Lung (tissue), 12 donors: ENCODE results near the gene AS3MT. TPM values are rescaled to one million over a fixed set of nuclear protein-coding genes. Genes with fewer than 3 reads are reported as not detected.

ENCODE experiments used
- ATAC-seq: fragments of 200-7000 bp; cut with Tn5 transposase; one replicate; pipeline ENCODE4 v1.9.1; 2020; ENCODE audit warnings: moderate number of reproducible peaks; ENCODE audit not compliant: insufficient read depth, low FRiP score
- DNase-seq, 3 donors: peaks; one replicate each; pipeline ENCODE4 v3.0.0-alpha.2; 2013 to 2017
- H3K27ac ChIP-seq, 2 donors: one replicate each; pipeline ENCODE4 v1.5.1; 2013; ENCODE audit warnings: mild to moderate bottlenecking in 2 of 2, moderate library complexity in 2 of 2, control low read depth in 1 of 2, inconsistent platforms in 1 of 2, low read depth in 1 of 2, low read length in 1 of 2
- H3K27me3 ChIP-seq, 3 donors: one replicate each; pipeline ENCODE4 v1.5.1; 2013; ENCODE audit warnings: low read length in 2 of 3; ENCODE audit not compliant: control insufficient read depth in 3 of 3, insufficient read depth in 3 of 3
- H3K36me3 ChIP-seq, 4 donors: one replicate each; pipeline ENCODE4 v1.5.1; 2013; ENCODE audit warnings: low read length in 4 of 4, mild to moderate bottlenecking in 1 of 4, moderate library complexity in 1 of 4; ENCODE audit not compliant: control insufficient read depth in 4 of 4, insufficient read depth in 4 of 4
- H3K4me1 ChIP-seq, 5 donors: one replicate each; pipeline ENCODE4 v1.5.1; 2013; ENCODE audit warnings: low read length in 5 of 5, mild to moderate bottlenecking in 2 of 5, moderate library complexity in 1 of 5; ENCODE audit not compliant: control insufficient read depth in 5 of 5, insufficient read depth in 5 of 5
- H3K4me3 ChIP-seq: one replicate; pipeline ENCODE4 v1.5.1; 2013; ENCODE audit warnings: mild to moderate bottlenecking, control low read depth, moderate library complexity
- H3K9ac ChIP-seq, 2 donors: one replicate each; pipeline ENCODE4 v1.5.1; 2013; ENCODE audit warnings: low read length in 2 of 2, control low read depth in 1 of 2; ENCODE audit not compliant: insufficient read depth in 1 of 2
- H3K9me3 ChIP-seq, 4 donors: one replicate each; pipeline ENCODE4 v1.5.1; 2013; ENCODE audit warnings: low read length in 3 of 4, mild to moderate bottlenecking in 1 of 4, moderate library complexity in 1 of 4; ENCODE audit not compliant: control insufficient read depth in 4 of 4, insufficient read depth in 3 of 4
- WGBS, 2 donors: extraction: QIAGEN DNeasy Blood & Tissue Kit; methylation state at CpG; one replicate each; pipeline ENCODE4 v1.1.7; 2013; 5-methylcytosine and 5-hydroxymethylcytosine counted together
- polyA plus RNA-seq, 2 donors: library from polyadenylated mRNA; stranded (reverse); fragments of 200-250 nt; gene quantifications; one replicate each; pipeline ENCODE4 v1.2.1, GENCODE V29; 2013
- total RNA-seq, 2 donors: library from RNA; depleted of rRNA in 1 of 2; stranded (reverse); fragments of >200 nt in 1 of 2; gene quantifications; one replicate each; pipeline ENCODE4 v1.2.1, GENCODE V29; 2014 to 2021
- TF ChIP-seq, protein P1 (sequence below): IDR thresholded peaks from 2 replicates; pipeline ENCODE4 v1.5.1; 2012; ENCODE audit warnings: mild to moderate bottlenecking; ENCODE audit errors: control extremely low read depth, extremely low read depth
- donor health status: control.
- donor health status: control.
- donor health status: Bipolar disorder and iron deficiency.
- donor health status: healthy.
- donor health status: DM: yes; HTN: yes; CAD: no.

Gene AS3MT
- total and polyA plus RNA-seq, 4 donors = 0.86 to 5.8 (median 2.9) TPM

DNA sequence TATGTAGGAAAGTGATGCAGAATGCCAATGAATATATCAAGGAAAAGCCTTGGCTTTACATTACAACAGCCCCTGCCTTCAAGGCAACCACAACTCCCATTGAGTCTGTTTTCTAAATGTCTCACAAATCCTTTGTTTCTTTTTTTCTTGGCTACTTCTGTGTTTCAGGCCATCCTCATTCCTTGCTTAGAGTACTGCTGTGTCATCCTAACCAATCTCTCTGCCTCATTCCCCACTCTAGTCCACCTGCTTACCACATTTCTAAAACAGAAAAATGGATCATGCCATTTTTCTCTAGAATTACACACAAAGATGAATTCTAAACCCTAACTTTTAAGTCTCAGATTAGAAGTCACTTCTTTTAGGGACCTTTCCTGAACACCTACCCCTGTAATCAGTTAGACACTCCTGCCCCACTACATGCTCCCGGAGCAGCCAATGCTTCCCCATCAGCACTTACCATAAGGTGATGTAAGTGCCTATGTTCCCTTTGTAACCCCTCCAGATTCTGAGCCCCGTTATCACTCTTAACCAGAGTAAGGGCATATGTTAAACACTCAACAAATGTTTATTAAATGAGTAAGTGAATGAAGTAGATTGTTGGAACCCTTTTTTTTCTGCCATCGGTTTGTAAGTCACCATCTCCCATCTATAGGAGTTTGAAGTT is 12.4 kb upstream of the AS3MT start:
- H3K4me3 ChIP-seq = no peak overlapping the region
- 68 to 82% methylated on average over 3 of the region's 3 CpGs for WGBS, 2 donors
- no peak overlapping the region for H3K27ac ChIP-seq
- H3K4me1 ChIP-seq = peaks cover 0 to 3% (median 0%) of the 10 kb centered on the region in 5 donors
- H3K9me3 ChIP-seq = no peaks in the 10 kb centered on the region
- peaks cover 0 to 9% (median 3%) of the 10 kb centered on the region in 4 donors for H3K36me3 ChIP-seq
- ATAC-seq (no peak), DNase-seq (no peak)
- TF ChIP-seq, protein P1, sequence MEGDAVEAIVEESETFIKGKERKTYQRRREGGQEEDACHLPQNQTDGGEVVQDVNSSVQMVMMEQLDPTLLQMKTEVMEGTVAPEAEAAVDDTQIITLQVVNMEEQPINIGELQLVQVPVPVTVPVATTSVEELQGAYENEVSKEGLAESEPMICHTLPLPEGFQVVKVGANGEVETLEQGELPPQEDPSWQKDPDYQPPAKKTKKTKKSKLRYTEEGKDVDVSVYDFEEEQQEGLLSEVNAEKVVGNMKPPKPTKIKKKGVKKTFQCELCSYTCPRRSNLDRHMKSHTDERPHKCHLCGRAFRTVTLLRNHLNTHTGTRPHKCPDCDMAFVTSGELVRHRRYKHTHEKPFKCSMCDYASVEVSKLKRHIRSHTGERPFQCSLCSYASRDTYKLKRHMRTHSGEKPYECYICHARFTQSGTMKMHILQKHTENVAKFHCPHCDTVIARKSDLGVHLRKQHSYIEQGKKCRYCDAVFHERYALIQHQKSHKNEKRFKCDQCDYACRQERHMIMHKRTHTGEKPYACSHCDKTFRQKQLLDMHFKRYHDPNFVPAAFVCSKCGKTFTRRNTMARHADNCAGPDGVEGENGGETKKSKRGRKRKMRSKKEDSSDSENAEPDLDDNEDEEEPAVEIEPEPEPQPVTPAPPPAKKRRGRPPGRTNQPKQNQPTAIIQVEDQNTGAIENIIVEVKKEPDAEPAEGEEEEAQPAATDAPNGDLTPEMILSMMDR = no peak
- no peaks in the 10 kb centered on the region for H3K27me3 ChIP-seq
- H3K9ac ChIP-seq = no peak overlapping the region

DNA sequence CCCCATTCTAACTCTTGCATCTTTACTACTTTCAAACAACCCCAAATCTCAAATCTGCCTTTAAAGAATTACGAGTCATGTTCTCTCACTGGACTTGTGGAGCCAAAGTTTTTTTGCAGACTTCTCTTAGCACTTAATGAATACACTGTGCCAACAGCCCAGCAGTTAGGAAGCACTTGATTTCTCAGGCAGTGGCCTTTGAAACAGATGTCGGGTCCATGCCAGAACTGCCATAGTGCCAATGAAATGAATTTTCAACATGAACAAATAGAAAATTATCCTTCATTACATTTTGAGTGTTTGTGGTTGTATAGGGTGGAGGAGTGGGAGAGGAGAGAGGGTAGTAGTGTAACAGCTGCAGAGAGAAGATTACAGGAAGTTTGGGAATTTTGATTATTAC is 9.4 kb upstream of the AS3MT start:
- Histone ChIP-seq H3K36me3 (peaks cover 2 to 21% (median 7%) of the 10 kb centered on the region in 4 donors), H3K4me1 (peaks cover 0 to 3% (median 0%) of the 10 kb centered on the region in 5 donors), H3K4me3 (no peak overlapping the region), H3K9me3 (no peaks in the 10 kb centered on the region), H3K27me3 (no peaks in the 10 kb centered on the region), H3K9ac (no peak overlapping the region), H3K27ac (no peak overlapping the region)
- TF ChIP-seq, protein P1 = no peak
- DNase-seq = peak in 2 of 3 donors; percentile 30 to 31
- WGBS, 2 donors = 67 to 80% methylated on average over 2 of the region's 2 CpGs
- ATAC-seq = no peak

DNA sequence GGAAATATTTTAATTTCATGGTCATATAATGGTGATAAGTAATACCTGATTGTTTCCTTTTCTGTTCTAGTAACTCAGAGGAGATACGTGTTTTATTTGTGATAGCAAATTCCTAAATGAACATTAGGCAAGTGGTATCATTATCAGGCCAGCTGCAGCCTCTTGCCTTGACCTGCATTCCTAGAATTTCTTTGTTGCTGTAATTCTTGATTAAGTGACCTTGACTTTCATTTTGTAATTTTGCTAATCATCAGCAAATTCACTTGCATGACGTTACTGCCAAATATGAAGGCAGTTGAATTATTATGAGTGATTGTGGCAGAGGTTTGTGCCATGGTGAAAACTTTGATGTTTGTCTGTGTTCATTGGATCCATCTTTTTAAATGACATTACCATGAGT is 5.6 kb upstream of the AS3MT start:
- no peak overlapping the region for H3K9ac ChIP-seq
- peaks cover 3 to 21% (median 10%) of the 10 kb centered on the region in 4 donors for H3K36me3 ChIP-seq
- no peak overlapping the region for H3K4me3 ChIP-seq

More for the DNA sequence above, 5.6 kb upstream of the AS3MT start:
- Histone ChIP-seq H3K4me1 (peaks cover 0 to 3% (median 0%) of the 10 kb centered on the region in 5 donors), H3K9me3 (no peaks in the 10 kb centered on the region), H3K27me3 (no peaks in the 10 kb centered on the region), H3K27ac (no peak overlapping the region)
- TF ChIP-seq, protein P1 = no peak
- DNase-seq = no peak
- ATAC-seq = no peak
- 65 to 78% methylated on average over 2 of the region's 2 CpGs for WGBS, 2 donors
